ENCODE data around the gene SPRED1.

GRCh38 chr15:38231436-38231835 is 21.2 kb upstream of the SPRED1 start:
- TF ChIP-seq CTCF (IDR thresholded peaks at IDR 0.05) = no peak
- TF ChIP-seq POLR2A (IDR thresholded peaks at IDR 0.05) = no peak

Measured in heart left ventricle (tissue), 13 donors.